Neural progenitor cell (in vitro differentiated cells): ENCODE measurements around the gene ZMIZ1. TPM values are rescaled to one million over a fixed set of nuclear protein-coding genes. Genes with fewer than 3 reads are reported as not detected.
A peak's percentile ranks its signal among the peaks of the same experiment; 100 is the strongest.

Experiments
- DNase-seq: peaks from one replicate; pipeline ENCODE4 v3.0.0-alpha.2; 2016; ENCODE audit warnings: low spot score
- H2AFZ ChIP-seq: fragments of 200-600 bp; sonication (generic); replicated peaks from 2 replicates; pipeline ENCODE4 v1.6.1; 2016; ENCODE audit warnings: antibody characterized with exemption
- H3F3A ChIP-seq: fragments of 200-600 bp; sonication (generic); 2 replicates; pipeline ENCODE4 v1.6.1; 2016; ENCODE audit warnings: antibody characterized with exemption, low read depth
- H3K27ac ChIP-seq: fragments of 200-600 bp; sonication (generic); 2 replicates; pipeline ENCODE4 v1.5.1; 2016; ENCODE audit warnings: mild to moderate bottlenecking
- H3K27me3 ChIP-seq: fragments of 200-600 bp; sonication (generic); 2 replicates; pipeline ENCODE4 v1.6.1; 2016; ENCODE audit warnings: mild to moderate bottlenecking, moderate library complexity
- H3K36me3 ChIP-seq: fragments of 200-600 bp; sonication (generic); 2 replicates; pipeline ENCODE4 v1.5.1; 2016
- H3K4me1 ChIP-seq: fragments of 200-600 bp; sonication (generic); 2 replicates; pipeline ENCODE4 v1.6.1; 2016; ENCODE audit warnings: mixed run types
- H3K4me2 ChIP-seq: fragments of 200-600 bp; sonication (generic); 2 replicates; pipeline ENCODE4 v1.6.1; 2016
- H3K4me3 ChIP-seq: fragments of 200-600 bp; sonication (generic); 2 replicates; pipeline ENCODE4 v1.5.1; 2016
- H3K79me2 ChIP-seq: fragments of 200-600 bp; sonication (generic); 2 replicates; pipeline ENCODE4 v1.6.1; 2016; ENCODE audit warnings: low read depth
- H3K9ac ChIP-seq: fragments of 200-600 bp; sonication (generic); 2 replicates; pipeline ENCODE4 v1.6.1; 2016
- H3K9me3 ChIP-seq: fragments of 200-600 bp; sonication (generic); 2 replicates; pipeline ENCODE4 v1.5.1; 2016; ENCODE audit warnings: low read depth
- H4K20me1 ChIP-seq: fragments of 200-600 bp; sonication (generic); 2 replicates; pipeline ENCODE4 v1.6.1; 2016; ENCODE audit warnings: low read depth
- H3K27ac Mint-ChIP-seq: 3 replicates; pipeline ENCODE4 v1.8.0; 2021; ENCODE audit warnings: mixed read lengths
- H3K27me3 Mint-ChIP-seq: 2 replicates; pipeline ENCODE4 v1.8.0; 2022; ENCODE audit warnings: low read depth, mild to moderate bottlenecking, inconsistent platforms, moderate library complexity, mixed read lengths; ENCODE audit not compliant: insufficient read depth
- H3K36me3 Mint-ChIP-seq: 3 replicates; pipeline ENCODE4 v1.8.0; 2021; ENCODE audit warnings: mixed read lengths
- H3K4me1 Mint-ChIP-seq: 3 replicates; pipeline ENCODE4 v1.8.0; 2021; ENCODE audit warnings: mixed read lengths
- H3K4me3 Mint-ChIP-seq: 3 replicates; pipeline ENCODE4 v1.8.0; 2021; ENCODE audit warnings: mild to moderate bottlenecking, moderate library complexity, mixed read lengths
- H3K9me3 Mint-ChIP-seq: 3 replicates; pipeline ENCODE4 v1.8.0; 2020; ENCODE audit warnings: mixed read lengths
- EZH2 ChIP-seq: fragments of 200-600 bp; sonication (generic); IDR thresholded peaks from 2 replicates; pipeline ENCODE4 v1.6.1; 2017; ENCODE audit warnings: antibody characterized with exemption, mild to moderate bottlenecking, moderate library complexity
- EZH2phosphoT487 ChIP-seq: fragments of 200-600 bp; sonication (generic); IDR thresholded peaks from 2 replicates; pipeline ENCODE4 v1.6.1; 2017; ENCODE audit warnings: antibody characterized with exemption
- total RNA-seq: library from RNA; depleted of rRNA; stranded (reverse); fragments of >200 nt; gene quantifications from 2 replicates; pipeline ENCODE4 v1.2.3, GENCODE V29; 2015; ENCODE audit warnings: low replicate concordance
- TF ChIP-seq, protein P1 (sequence below): fragments of 200-600 bp; sonication (generic); IDR thresholded peaks from 2 replicates; pipeline ENCODE4 v1.5.1; 2017; ENCODE audit warnings: antibody characterized with exemption, mild to moderate bottlenecking

Gene ZMIZ1
- total RNA-seq, 1 donor from 2014 or later, result 5.8 TPM

DNA sequence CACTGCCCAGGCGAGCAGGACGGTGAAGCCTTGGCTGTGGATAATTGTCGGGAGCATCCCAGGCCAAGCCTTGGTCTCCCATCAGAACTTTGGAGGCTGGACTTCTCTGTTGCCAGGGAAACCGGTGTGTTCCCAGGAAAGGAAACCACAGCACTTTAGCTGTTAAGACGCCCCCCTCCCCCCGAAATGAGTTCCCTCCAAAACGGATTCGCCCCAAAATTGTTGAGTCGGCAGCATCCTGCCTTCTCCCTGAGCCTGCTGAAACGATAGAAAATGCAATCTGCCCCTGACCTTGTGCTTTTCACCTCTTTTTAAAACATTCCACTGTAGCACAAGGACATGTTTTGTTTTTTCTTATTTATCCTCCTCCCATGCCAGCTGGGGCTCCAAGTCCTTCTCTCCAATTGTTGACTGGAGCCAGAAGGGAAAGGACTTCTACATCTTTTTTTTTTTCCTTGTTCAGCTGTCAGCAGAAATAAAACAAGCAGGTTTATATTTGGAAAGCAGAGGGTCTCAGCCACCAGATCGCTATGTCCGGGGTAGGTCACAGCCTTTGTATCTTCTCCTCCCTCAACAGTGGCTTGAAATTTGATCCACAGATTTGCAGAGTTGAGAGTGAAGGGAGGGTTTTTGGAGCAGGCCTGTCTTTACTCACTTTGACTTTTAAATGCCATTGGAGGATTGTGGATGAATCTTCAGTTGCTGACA, 116.5 kb downstream of the ZMIZ1 start:
- no peak overlapping the region for H3K27ac ChIP-seq
- H3K4me3 ChIP-seq, result no peak overlapping the region
- peaks cover 6% of the 10 kb centered on the region for H3K27me3 Mint-ChIP-seq
- H3K36me3 ChIP-seq, result no peaks in the 10 kb centered on the region
- H3F3A ChIP-seq, result peaks cover 9% of the 10 kb centered on the region
- H3K27ac Mint-ChIP-seq, result peak overlapping the region; percentile 65
- TF ChIP-seq, protein P1, sequence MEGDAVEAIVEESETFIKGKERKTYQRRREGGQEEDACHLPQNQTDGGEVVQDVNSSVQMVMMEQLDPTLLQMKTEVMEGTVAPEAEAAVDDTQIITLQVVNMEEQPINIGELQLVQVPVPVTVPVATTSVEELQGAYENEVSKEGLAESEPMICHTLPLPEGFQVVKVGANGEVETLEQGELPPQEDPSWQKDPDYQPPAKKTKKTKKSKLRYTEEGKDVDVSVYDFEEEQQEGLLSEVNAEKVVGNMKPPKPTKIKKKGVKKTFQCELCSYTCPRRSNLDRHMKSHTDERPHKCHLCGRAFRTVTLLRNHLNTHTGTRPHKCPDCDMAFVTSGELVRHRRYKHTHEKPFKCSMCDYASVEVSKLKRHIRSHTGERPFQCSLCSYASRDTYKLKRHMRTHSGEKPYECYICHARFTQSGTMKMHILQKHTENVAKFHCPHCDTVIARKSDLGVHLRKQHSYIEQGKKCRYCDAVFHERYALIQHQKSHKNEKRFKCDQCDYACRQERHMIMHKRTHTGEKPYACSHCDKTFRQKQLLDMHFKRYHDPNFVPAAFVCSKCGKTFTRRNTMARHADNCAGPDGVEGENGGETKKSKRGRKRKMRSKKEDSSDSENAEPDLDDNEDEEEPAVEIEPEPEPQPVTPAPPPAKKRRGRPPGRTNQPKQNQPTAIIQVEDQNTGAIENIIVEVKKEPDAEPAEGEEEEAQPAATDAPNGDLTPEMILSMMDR, result no peak
- TF ChIP-seq EZH2phosphoT487 (no peak), EZH2 (no peak)
- DNase-seq, result peak; percentile 62
- H3K9ac ChIP-seq, result no peak overlapping the region
- peak overlapping the region; percentile 28 for H3K4me2 ChIP-seq
- H3K27me3 ChIP-seq, result no peaks in the 10 kb centered on the region
- H3K4me1 ChIP-seq, result peaks cover 45% of the 10 kb centered on the region
- H3K9me3 Mint-ChIP-seq, result no peaks in the 10 kb centered on the region
- H3K79me2 ChIP-seq, result no peaks in the 10 kb centered on the region
- H3K36me3 Mint-ChIP-seq, result peaks cover 9% of the 10 kb centered on the region
- H3K4me3 Mint-ChIP-seq, result peak overlapping the region; percentile 48
- H3K4me1 Mint-ChIP-seq, result peaks cover 94% of the 10 kb centered on the region
- H2AFZ ChIP-seq, result no peak overlapping the region
- H3K9me3 ChIP-seq, result no peaks in the 10 kb centered on the region
- H4K20me1 ChIP-seq, result peaks cover 79% of the 10 kb centered on the region

DNA sequence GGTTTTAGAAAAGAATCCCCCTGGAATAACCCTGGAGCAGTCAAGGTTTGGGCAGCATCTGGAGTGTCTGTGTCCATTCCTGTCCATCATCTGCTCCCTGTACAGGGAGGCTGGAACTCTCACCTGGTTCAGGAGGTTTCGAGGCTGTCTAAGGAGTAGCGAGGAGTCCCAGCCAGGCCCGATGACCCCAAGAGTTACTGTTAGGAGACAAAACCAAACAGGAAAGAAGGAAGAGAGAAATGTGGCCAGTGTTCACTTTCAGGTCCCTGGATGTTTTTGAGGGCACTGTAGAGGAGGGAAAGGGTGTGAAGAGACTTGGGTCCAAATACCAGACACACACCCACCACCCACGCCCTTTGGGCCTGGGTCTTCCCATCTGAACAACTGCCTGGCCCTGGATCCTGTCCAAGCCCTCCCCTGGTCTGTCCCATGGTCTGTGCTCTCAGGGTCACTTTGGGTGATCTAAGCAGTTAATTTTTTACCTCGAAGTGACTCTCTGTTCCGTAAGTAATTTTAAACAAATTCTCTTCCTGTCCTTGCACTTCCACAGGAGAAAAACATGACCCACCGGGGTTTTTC, 117.1 kb downstream of the ZMIZ1 start:
- no peaks in the 10 kb centered on the region for H3K36me3 ChIP-seq
- peaks cover 73% of the 10 kb centered on the region for H4K20me1 ChIP-seq
- no peak overlapping the region for H3K27ac ChIP-seq
- H3K9ac ChIP-seq, result no peak overlapping the region
- Mint-ChIP-seq H3K36me3 (peaks cover 11% of the 10 kb centered on the region), H3K27ac (peak overlapping the region; percentile 65), H3K4me3 (peak overlapping the region; percentile 48), H3K9me3 (no peaks in the 10 kb centered on the region), H3K27me3 (peaks cover 6% of the 10 kb centered on the region), H3K4me1 (peaks cover 87% of the 10 kb centered on the region)
- TF ChIP-seq EZH2phosphoT487 (no peak), EZH2 (no peak)
- TF ChIP-seq, protein P1, result no peak
- H3K4me1 ChIP-seq, result peaks cover 38% of the 10 kb centered on the region
- H3K4me3 ChIP-seq, result no peak overlapping the region
- no peak overlapping the region for H2AFZ ChIP-seq
- peak overlapping the region; percentile 28 for H3K4me2 ChIP-seq
- DNase-seq, result no peak
- peaks cover 9% of the 10 kb centered on the region for H3F3A ChIP-seq
- H3K27me3 ChIP-seq, result no peaks in the 10 kb centered on the region
- H3K9me3 ChIP-seq, result no peaks in the 10 kb centered on the region
- no peaks in the 10 kb centered on the region for H3K79me2 ChIP-seq

DNA sequence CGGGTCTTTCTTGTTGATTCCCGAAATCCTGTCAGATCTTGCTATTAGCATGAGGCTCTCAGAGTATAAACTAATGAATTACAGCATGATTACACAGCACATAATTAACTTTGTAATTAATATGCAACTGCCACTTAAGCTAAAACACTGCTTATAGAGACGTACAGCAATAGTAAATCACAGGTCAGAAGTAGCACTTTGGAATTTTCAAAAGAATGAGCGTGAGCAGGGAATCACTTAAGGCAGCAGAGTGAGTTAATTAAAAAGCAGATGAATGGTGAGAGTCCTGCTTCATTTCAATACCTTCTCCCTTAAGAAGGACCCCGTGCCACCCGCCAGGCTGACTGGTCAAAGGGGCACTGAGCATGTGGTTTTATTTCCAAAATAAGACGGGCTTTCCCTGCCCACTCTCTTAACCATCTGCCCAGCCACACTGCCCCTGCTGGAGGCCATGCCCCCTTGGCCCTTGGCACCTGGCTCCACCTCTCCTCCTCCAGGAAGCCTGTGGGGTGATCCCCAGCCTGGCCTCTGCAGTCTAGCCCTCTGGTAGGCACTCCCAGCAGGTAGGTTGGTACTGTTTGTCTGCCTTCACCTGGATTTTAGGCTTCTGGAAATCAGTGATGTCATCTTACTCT, 117.8 kb downstream of the ZMIZ1 start:
- TF ChIP-seq EZH2phosphoT487 (no peak), EZH2 (no peak)
- TF ChIP-seq, protein P1, result no peak
- no peak overlapping the region for H3K27ac ChIP-seq
- no peak overlapping the region for H3K4me3 ChIP-seq
- no peaks in the 10 kb centered on the region for H3K79me2 ChIP-seq
- H4K20me1 ChIP-seq, result peaks cover 66% of the 10 kb centered on the region
- no peak overlapping the region for H2AFZ ChIP-seq
- Mint-ChIP-seq H3K9me3 (no peaks in the 10 kb centered on the region), H3K4me3 (no peak overlapping the region), H3K27ac (peak overlapping the region; percentile 32), H3K27me3 (peaks cover 6% of the 10 kb centered on the region), H3K36me3 (peaks cover 14% of the 10 kb centered on the region), H3K4me1 (peaks cover 80% of the 10 kb centered on the region)
- H3K4me2 ChIP-seq, result no peak overlapping the region
- H3K27me3 ChIP-seq, result no peaks in the 10 kb centered on the region
- DNase-seq, result no peak
- peaks cover 35% of the 10 kb centered on the region for H3K4me1 ChIP-seq
- no peaks in the 10 kb centered on the region for H3K9me3 ChIP-seq
- H3K36me3 ChIP-seq, result no peaks in the 10 kb centered on the region
- H3K9ac ChIP-seq, result no peak overlapping the region
- peaks cover 9% of the 10 kb centered on the region for H3F3A ChIP-seq
